Immature natural killer cell (primary cell): ENCODE data around the gene CHMP5. TPM values are rescaled to one million over a fixed set of nuclear protein-coding genes. Genes with fewer than 3 reads are reported as not detected.

Experiments
- DNase-seq, 3 donors: peaks; one replicate each; pipeline ENCODE4 v3.0.0; 2022; ENCODE audit warnings: mixed read lengths in 1 of 3
- H3K27ac Mint-ChIP-seq, 6 donors: one replicate each; pipeline ENCODE4 v1.8.0; 2020; ENCODE audit warnings: mixed read lengths in 6 of 6, mild to moderate bottlenecking in 5 of 6, inconsistent platforms in 4 of 6, moderate library complexity in 3 of 6
- H3K27me3 Mint-ChIP-seq, 3 donors: one replicate each; pipeline ENCODE4 v1.8.0; 2020 to 2021; ENCODE audit warnings: low read depth in 3 of 3, mild to moderate bottlenecking in 3 of 3, mixed read lengths in 3 of 3, moderate library complexity in 3 of 3, inconsistent platforms in 1 of 3
- H3K36me3 Mint-ChIP-seq, 3 donors: one replicate each; pipeline ENCODE4 v1.8.0; 2020; ENCODE audit warnings: mixed read lengths in 3 of 3, inconsistent platforms in 2 of 3, mild to moderate bottlenecking in 2 of 3
- H3K4me1 Mint-ChIP-seq, 2 donors: one replicate each; pipeline ENCODE4 v1.8.0; 2020; ENCODE audit warnings: inconsistent platforms in 2 of 2, mild to moderate bottlenecking in 2 of 2, mixed read lengths in 2 of 2, moderate library complexity in 1 of 2
- H3K4me3 Mint-ChIP-seq, 5 donors: one replicate each; pipeline ENCODE4 v1.8.0; 2020; ENCODE audit warnings: mild to moderate bottlenecking in 5 of 5, mixed read lengths in 5 of 5, inconsistent platforms in 3 of 5, moderate library complexity in 3 of 5
- H3K9me3 Mint-ChIP-seq, 6 donors: one replicate each; pipeline ENCODE4 v1.8.0; 2020; ENCODE audit warnings: mild to moderate bottlenecking in 6 of 6, mixed read lengths in 6 of 6, inconsistent platforms in 4 of 6, moderate library complexity in 3 of 6
- polyA plus RNA-seq, 3 donors: library from polyadenylated mRNA; unstranded; fragments of 300-500 nt; fragmentation: Illumina TruSeq; gene quantifications; one replicate each; pipeline ENCODE4 v1.2.3, GENCODE V29; 2021

Gene CHMP5
- polyA plus RNA-seq, 3 donors from 2014 or later, result 44.0 to 66.2 (median 57.6) TPM

DNA sequence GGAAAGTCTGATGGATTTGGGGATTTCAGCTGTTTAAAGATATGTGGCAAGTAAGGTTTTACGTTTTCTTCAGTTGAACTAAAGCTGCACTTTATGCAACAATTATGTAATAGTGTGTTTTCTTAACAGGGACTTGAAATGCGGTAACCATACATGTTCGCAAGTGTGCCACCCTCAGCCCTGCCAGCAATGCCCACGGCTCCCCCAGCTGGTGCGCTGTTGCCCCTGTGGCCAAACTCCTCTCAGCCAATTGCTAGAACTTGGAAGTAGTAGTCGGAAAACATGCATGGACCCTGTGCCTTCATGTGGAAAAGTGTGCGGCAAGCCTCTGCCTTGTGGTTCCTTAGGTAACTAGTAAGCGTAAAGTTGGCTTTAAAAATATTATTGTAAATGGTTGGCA lies 53.9 kb downstream of the CHMP5 start:
- DNase-seq, result no peak
- Mint-ChIP-seq H3K9me3 (no peaks in the 10 kb centered on the region), H3K27me3 (no peaks in the 10 kb centered on the region), H3K27ac (no peak overlapping the region), H3K4me1 (no peaks in the 10 kb centered on the region), H3K36me3 (peaks cover 40 to 59% (median 50%) of the 10 kb centered on the region in 3 donors), H3K4me3 (no peak overlapping the region)

DNA sequence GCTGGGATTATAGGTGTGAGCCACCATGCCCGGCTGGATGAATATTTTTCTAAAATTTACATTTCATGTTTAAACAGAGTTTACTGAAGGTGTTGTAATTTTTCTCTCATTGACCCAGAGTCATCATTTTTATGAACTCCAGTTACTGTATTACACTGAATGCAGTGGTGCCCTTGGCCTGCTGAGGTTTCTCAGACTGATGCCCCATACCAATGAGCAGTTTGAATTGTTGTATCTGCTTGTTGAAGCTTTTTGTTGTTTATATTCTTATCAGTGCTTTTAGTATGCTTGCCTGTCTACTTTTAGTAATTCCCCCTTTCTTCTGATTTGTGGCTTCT lies 55.4 kb downstream of the CHMP5 start:
- H3K4me3 Mint-ChIP-seq, result no peak overlapping the region
- no peaks in the 10 kb centered on the region for H3K27me3 Mint-ChIP-seq
- no peak overlapping the region for H3K27ac Mint-ChIP-seq
- H3K9me3 Mint-ChIP-seq, result peaks cover 0 to 2% (median 0%) of the 10 kb centered on the region in 6 donors
- H3K4me1 Mint-ChIP-seq, result no peaks in the 10 kb centered on the region
- no peak for DNase-seq
- H3K36me3 Mint-ChIP-seq, result peaks cover 48 to 64% (median 51%) of the 10 kb centered on the region in 3 donors

DNA sequence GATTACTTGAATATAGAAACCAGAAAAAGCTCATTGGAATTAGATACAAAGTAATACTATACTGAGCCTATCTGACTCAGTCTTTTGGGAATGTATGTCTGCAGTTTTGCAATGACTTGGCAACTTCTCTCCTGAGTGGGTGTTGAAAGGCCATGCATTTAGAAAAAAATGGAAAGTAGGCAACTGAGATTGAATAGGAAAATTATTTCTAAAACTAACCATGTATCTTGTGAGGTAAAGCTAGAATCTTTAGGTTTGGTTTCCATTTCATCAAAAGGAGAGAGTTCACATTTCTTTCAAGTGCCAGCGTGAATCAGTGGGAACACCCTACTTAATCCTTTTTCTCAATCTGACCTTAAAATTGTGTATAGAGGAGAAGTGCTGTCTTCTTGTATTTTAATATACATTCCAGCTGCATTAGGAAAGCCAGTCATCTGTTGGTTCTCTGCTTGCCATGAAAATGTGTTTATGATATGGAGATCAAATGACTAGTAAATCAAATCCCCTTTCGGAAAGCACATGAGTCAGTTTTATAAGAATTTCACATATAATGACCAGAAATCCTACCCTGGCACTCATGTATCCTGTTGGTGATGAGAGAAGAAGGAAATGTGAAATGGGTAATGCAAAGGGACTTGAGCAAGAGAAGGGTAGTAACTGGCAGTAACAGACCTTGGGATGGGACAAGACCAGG lies 55.9 kb downstream of the CHMP5 start:
- no peak for DNase-seq
- Mint-ChIP-seq H3K9me3 (peaks cover 0 to 2% (median 0%) of the 10 kb centered on the region in 6 donors), H3K4me3 (no peak overlapping the region), H3K27me3 (no peaks in the 10 kb centered on the region), H3K27ac (peak overlapping the region in 1 of 6 donors; percentile 79), H3K4me1 (no peaks in the 10 kb centered on the region), H3K36me3 (peaks cover 48 to 62% (median 48%) of the 10 kb centered on the region in 3 donors)

DNA sequence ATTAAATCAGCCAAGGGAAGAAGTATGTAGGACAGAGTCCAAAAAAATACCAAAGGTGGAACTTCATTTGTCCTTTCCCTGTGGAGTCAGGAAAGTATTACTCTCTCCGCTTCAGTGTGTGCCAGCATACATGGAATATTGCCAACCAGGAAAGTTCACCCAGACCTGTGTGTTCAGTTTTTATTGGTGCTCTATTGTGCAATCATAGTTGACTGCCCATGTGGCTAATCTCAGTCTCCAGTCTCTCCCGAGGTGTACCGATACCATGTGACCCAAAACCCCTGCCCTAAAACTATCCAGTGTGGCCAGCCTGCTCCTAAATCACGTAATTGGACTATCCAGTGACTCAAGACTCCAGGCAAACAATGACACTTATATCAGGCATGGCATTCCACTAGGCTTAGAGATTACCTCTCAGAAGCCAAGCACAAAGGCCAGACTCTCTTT lies 64.3 kb downstream of the CHMP5 start:
- peaks cover 31 to 47% (median 33%) of the 10 kb centered on the region in 3 donors for H3K36me3 Mint-ChIP-seq
- H3K27me3 Mint-ChIP-seq, result peaks cover 0 to 3% (median 0%) of the 10 kb centered on the region in 3 donors
- no peaks in the 10 kb centered on the region for H3K4me1 Mint-ChIP-seq
- peaks cover 0 to 2% (median 0%) of the 10 kb centered on the region in 6 donors for H3K9me3 Mint-ChIP-seq
- H3K4me3 Mint-ChIP-seq, result no peak overlapping the region
- peak overlapping the region in 2 of 6 donors; percentile 29 to 36 for H3K27ac Mint-ChIP-seq
- no peak for DNase-seq

DNA sequence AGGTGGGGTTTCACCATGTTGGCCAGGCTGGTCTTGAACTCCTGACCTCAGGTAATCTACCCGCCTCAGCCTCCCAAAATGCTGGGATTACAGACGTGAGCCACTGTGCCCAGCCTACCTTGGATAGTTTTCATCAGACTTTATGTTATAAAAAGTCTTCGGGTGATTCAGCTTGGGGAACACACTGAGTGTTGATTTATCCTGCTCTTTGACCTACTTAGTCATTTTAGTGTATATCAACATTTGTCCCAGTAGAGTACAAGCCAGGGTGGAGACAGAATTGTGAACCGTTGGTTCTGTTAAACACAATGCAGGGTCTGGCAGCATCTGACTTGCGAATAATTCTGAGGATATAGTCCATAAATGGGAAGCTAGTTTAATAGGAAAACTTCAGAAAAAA lies 65.1 kb downstream of the CHMP5 start:
- Mint-ChIP-seq H3K9me3 (peaks cover 0 to 2% (median 0%) of the 10 kb centered on the region in 6 donors), H3K27me3 (peaks cover 0 to 3% (median 0%) of the 10 kb centered on the region in 3 donors), H3K36me3 (peaks cover 23 to 46% (median 35%) of the 10 kb centered on the region in 3 donors), H3K4me1 (no peaks in the 10 kb centered on the region), H3K27ac (peak overlapping the region in 2 of 6 donors; percentile 13 to 19), H3K4me3 (no peak overlapping the region)
- DNase-seq, result no peak

DNA sequence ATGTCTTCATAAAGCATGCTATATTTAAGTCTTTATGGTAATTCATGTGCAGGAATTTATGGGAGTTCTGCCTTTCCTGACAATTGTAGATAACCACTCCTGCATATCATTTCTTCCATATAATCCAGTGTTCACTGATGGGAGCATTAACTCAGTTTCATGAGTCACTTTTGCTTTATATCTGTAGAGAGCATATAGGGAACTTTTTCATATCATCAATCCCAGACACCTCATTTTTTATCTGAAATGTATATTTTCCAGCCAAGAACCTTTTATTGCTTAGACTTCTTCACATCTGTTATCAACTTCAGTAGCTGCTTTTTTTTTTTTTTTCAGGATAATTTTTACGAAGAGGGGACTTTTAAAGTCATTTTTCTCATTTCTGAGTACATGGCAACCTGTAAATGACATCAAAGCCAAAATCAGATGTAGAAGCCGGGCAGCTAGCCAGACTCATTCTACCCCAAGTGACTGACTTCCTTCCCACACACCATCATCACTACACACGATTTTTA lies 66.6 kb downstream of the CHMP5 start:
- no peaks in the 10 kb centered on the region for H3K4me1 Mint-ChIP-seq
- peaks cover 0 to 3% (median 0%) of the 10 kb centered on the region in 3 donors for H3K27me3 Mint-ChIP-seq
- no peak for DNase-seq
- H3K36me3 Mint-ChIP-seq, result peaks cover 17 to 44% (median 35%) of the 10 kb centered on the region in 3 donors
- H3K9me3 Mint-ChIP-seq, result no peaks in the 10 kb centered on the region
- H3K4me3 Mint-ChIP-seq, result no peak overlapping the region
- H3K27ac Mint-ChIP-seq, result peak overlapping the region in 4 of 6 donors; percentile 3 to 67 (median 23)

Other genes with a start within 250 kb of the CHMP5 start
- gene DNAJA1, start 239.8 kb upstream of the CHMP5 start, polyA plus RNA-seq, result 100 to 1,000 TPM in 1 of 3 donors, 10 to 100 TPM in 2; 64.2 to 108 (median 95.2) TPM
- 10 to 100 TPM; 15.5 to 35.7 (median 22.5) TPM for gene SMU1, start 188.4 kb upstream of the CHMP5 start, polyA plus RNA-seq
- 10 to 100 TPM; 21.7 to 49.2 (median 44.2) TPM for gene B4GALT1, start 97.7 kb upstream of the CHMP5 start, polyA plus RNA-seq
- not detected for gene SPINK4, start 24.9 kb upstream of the CHMP5 start, polyA plus RNA-seq
- gene BAG1, start 341 bp upstream of the CHMP5 start, polyA plus RNA-seq, result 100 to 1,000 TPM in 2 of 3 donors, 10 to 100 TPM in 1; 94.7 to 164 (median 137) TPM
- 10 to 100 TPM in 2 of 3 donors, 1 to 10 TPM in 1; 8.8 to 27.0 (median 11.8) TPM for gene NFX1, start 25.5 kb downstream of the CHMP5 start, polyA plus RNA-seq
- not detected for gene AQP7, start 137.5 kb downstream of the CHMP5 start, polyA plus RNA-seq
- gene AQP3, start 182.5 kb downstream of the CHMP5 start, polyA plus RNA-seq, result 1 to 10 TPM; 5.2 to 7.9 (median 5.4) TPM
- 10 to 100 TPM in 2 of 3 donors, 1 to 10 TPM in 1; 9.7 to 21.7 (median 18.8) TPM for gene NOL6, start 208.9 kb downstream of the CHMP5 start, polyA plus RNA-seq